Activated CD4-positive, CD25-positive, alpha-beta regulatory T cell treated with anti-CD3 and anti-CD28 coated beads, Interleukin-2, amount 50 U/mL, for 72 hours (primary cell): ENCODE measurements around the gene ELAPOR2.
"Not testable (repeated sequence)": the region's sequence is repeated elsewhere in the genome, so short reads cannot be mapped to it uniquely, and the experiment has no call there.

Experiments
- DNase-seq: peaks from one replicate; pipeline ENCODE4 v3.0.0; 2021

Gene ELAPOR2

GRCh38 chr7:87039691-87040299 is 19.7 kb downstream of the ELAPOR2 start:
- not testable (repeated sequence) for DNase-seq

GRCh38 chr7:87038993-87039690 is 20.3 kb downstream of the ELAPOR2 start:
- DNase-seq: no peak

- DNase-seq: no peak
These were observed 22.5 kb downstream of the ELAPOR2 start for GRCh38 chr7:87036985-87037384.

- no peak for DNase-seq
These were observed 26.7 kb downstream of the ELAPOR2 start for GRCh38 chr7:87032604-87033339.

GRCh38 chr7:87029078-87029477 is 30.4 kb downstream of the ELAPOR2 start:
- DNase-seq: no peak

- no peak for DNase-seq
These were observed 30.8 kb downstream of the ELAPOR2 start for GRCh38 chr7:87028636-87029035.

- no peak for DNase-seq
These were observed 31.6 kb downstream of the ELAPOR2 start for GRCh38 chr7:87027900-87028299.

GRCh38 chr7:87021285-87021684 is 38.2 kb downstream of the ELAPOR2 start:
- no peak for DNase-seq

GRCh38 chr7:87016606-87017005 is 42.8 kb downstream of the ELAPOR2 start:
- DNase-seq: no peak

GRCh38 chr7:87013840-87014190 is 45.6 kb downstream of the ELAPOR2 start:
- no peak for DNase-seq

- DNase-seq: no peak
These were observed 46.2 kb downstream of the ELAPOR2 start for GRCh38 chr7:87013136-87013839.
